NCI-H146 treated with DMSO at 0.1 percent for 48 hours (cell line): ENCODE results near the gene ALKAL2.

Source experiments
- DNase-seq: peaks from one replicate; lab custom pipeline; 2025; ENCODE audit not compliant: unreplicated experiment; lab: John Stamatoyannopoulos, UW

ALKAL2 gene

GRCh38 chr2:290090-290722, 2.3 kb upstream of the ALKAL2 start:
- DNase-seq = no peak

- no peak for DNase-seq
Observed at GRCh38 chr2:289362-290089, 1.6 kb upstream of the ALKAL2 start.

GRCh38 chr2:288758-289361, 969 bp upstream of the ALKAL2 start:
- no peak for DNase-seq

- DNase-seq = peak; percentile 16
Observed at GRCh38 chr2:287471-287885, 413 bp downstream of the ALKAL2 start.

- no peak for DNase-seq
Observed at GRCh38 chr2:286774-287392, 1.0 kb downstream of the ALKAL2 start.

- DNase-seq = no peak
Observed at GRCh38 chr2:286035-286434, 1.9 kb downstream of the ALKAL2 start.

- no peak for DNase-seq
Observed at GRCh38 chr2:285531-285930, 2.4 kb downstream of the ALKAL2 start.

GRCh38 chr2:284896-285492, 2.9 kb downstream of the ALKAL2 start:
- DNase-seq = no peak

- no peak for DNase-seq
Observed at GRCh38 chr2:283996-284794, 3.7 kb downstream of the ALKAL2 start.

GRCh38 chr2:282371-283263, 5.3 kb downstream of the ALKAL2 start:
- no peak for DNase-seq

GRCh38 chr2:281381-281780, 6.5 kb downstream of the ALKAL2 start:
- DNase-seq = no peak

- no peak for DNase-seq
Observed at GRCh38 chr2:280650-281110, 7.2 kb downstream of the ALKAL2 start.

- no peak for DNase-seq
Observed at GRCh38 chr2:279956-280649, 7.8 kb downstream of the ALKAL2 start.

- no peak for DNase-seq
Observed at GRCh38 chr2:279366-279765, 8.5 kb downstream of the ALKAL2 start.

GRCh38 chr2:278927-279320, 9.0 kb downstream of the ALKAL2 start:
- DNase-seq = no peak

GRCh38 chr2:278312-278926, 9.5 kb downstream of the ALKAL2 start:
- DNase-seq = no peak

- DNase-seq = no peak
Observed at GRCh38 chr2:275466-275865, 12.4 kb downstream of the ALKAL2 start.

GRCh38 chr2:274503-274902, 13.4 kb downstream of the ALKAL2 start:
- DNase-seq = no peak

- peak; percentile 7 for DNase-seq
Observed at GRCh38 chr2:273333-273732, 14.6 kb downstream of the ALKAL2 start.
